HepG2 (cell line): Measurements from ENCODE around the gene PTPRF. TPM values are rescaled to one million over a fixed set of nuclear protein-coding genes. Genes with fewer than 3 reads are reported as not detected.

Experiments used
- ATAC-seq: fragments of 200-7000 bp; cut with Tn5 transposase; 3 replicates; pipeline ENCODE4 v1.9.1; 2020; ENCODE audit warnings: mild to moderate bottlenecking, moderate library complexity
- BruUV-seq: library from RNA; stranded (reverse); fragments of 400-500 nt; replicated peaks from 2 replicates; lab custom pipeline; 2021; lab: Mats Ljungman, UMichigan
- CTCF ChIA-PET: fragments of 300-600 bp; formaldehyde crosslinking; extraction: SDS; loops from one replicate; lab custom pipeline; 2021; ENCODE audit warnings: low total read pairs, inconsistent platforms, low intra/inter-chr PET ratio; lab: Yijun Ruan, JAX
- POLR2A ChIA-PET: fragments of 350-600 bp; sonication (Branson Sonifier 250); formaldehyde crosslinking; loops from one replicate; lab custom pipeline; 2020; ENCODE audit warnings: antibody characterized with exemption, inconsistent platforms; lab: Yijun Ruan, JAX
- DNase-seq: peaks from one replicate; pipeline ENCODE4 v3.0.0-alpha.2; 2015; ENCODE audit warnings: low spot score
- FAIRE-seq: peaks from 3 replicates; lab custom pipeline; 2011; peaks lifted over from hg19 to GRCh38; lab: Jason Lieb, UNC
- H2AFZ ChIP-seq: one replicate; pipeline ENCODE4 v1.6.1; 2011; ENCODE audit warnings: low read length, inconsistent platforms
- H3K27ac ChIP-seq: fragments of 300-600 bp; 3 replicates; pipeline ENCODE4 v1.8.0; 2011; ENCODE audit warnings: mixed run types, mild to moderate bottlenecking, mixed read lengths, low read length, inconsistent platforms; ENCODE audit not compliant: insufficient read depth; ENCODE audit errors: extremely low read length
- H3K27me3 ChIP-seq, 2 experiments: fragments of 200-600 bp in 1 of 2; 2 replicates in 1 of 2; 3 replicates in 1 of 2; pipeline versions ENCODE4 v1.6.0 to v1.8.0; 2011; ENCODE audit warnings: low read length in 2 of 2, mild to moderate bottlenecking in 2 of 2, moderate library complexity in 2 of 2, inconsistent platforms in 1 of 2; ENCODE audit not compliant: insufficient read depth in 2 of 2, control insufficient read depth in 1 of 2
- H3K36me3 ChIP-seq, 2 experiments: fragments of 200-600 bp in 1 of 2; replicated peaks in 1 of 2; 2 replicates in 1 of 2; 3 replicates in 1 of 2; pipeline versions ENCODE4 v1.5.1 to v1.8.0; 2011; ENCODE audit warnings: low read length in 2 of 2, inconsistent platforms in 1 of 2; ENCODE audit not compliant: insufficient read depth in 2 of 2, control insufficient read depth in 1 of 2
- H3K4me1 ChIP-seq: 2 replicates; pipeline ENCODE4 v1.5.1; 2012; ENCODE audit warnings: low read length, inconsistent platforms; ENCODE audit not compliant: insufficient read depth
- H3K4me2 ChIP-seq: 2 replicates; pipeline ENCODE4 v1.6.0; 2011; ENCODE audit warnings: low read depth, low read length, inconsistent platforms
- H3K4me3 ChIP-seq, 3 experiments: fragments of 200-600 bp in 1 of 3; sonication (generic), shearing (Covaris generic) in 1 of 3; replicated peaks in 1 of 3; 2 replicates each; pipeline ENCODE4 v1.5.1; 2011 to 2016; ENCODE audit warnings: low read length in 3 of 3, inconsistent platforms in 2 of 3, low read depth in 2 of 3, mild to moderate bottlenecking in 2 of 3, control low read depth in 1 of 3, mixed read lengths in 1 of 3; ENCODE audit not compliant: insufficient read depth in 1 of 3
- H3K79me2 ChIP-seq: one replicate; pipeline ENCODE4 v1.6.1; 2011; ENCODE audit warnings: low read length, inconsistent platforms; ENCODE audit not compliant: insufficient read depth
- H3K9ac ChIP-seq: 2 replicates; pipeline ENCODE4 v1.6.0; 2011; ENCODE audit warnings: mild to moderate bottlenecking, low read depth, low read length, inconsistent platforms; ENCODE audit not compliant: insufficient read depth
- H3K9me3 ChIP-seq: 2 replicates; pipeline ENCODE4 v1.5.1; 2012; ENCODE audit warnings: mild to moderate bottlenecking, low read length
- H4K20me1 ChIP-seq: 2 replicates; pipeline ENCODE4 v1.6.0; 2011; ENCODE audit warnings: inconsistent platforms, mild to moderate bottlenecking, low read length, moderate library complexity; ENCODE audit not compliant: insufficient read depth
- BCL3 ChIP-seq: sonication (generic); formaldehyde crosslinking; IDR thresholded peaks from 2 replicates; pipeline ENCODE4 v1.5.1; 2020; ENCODE audit warnings: mild to moderate bottlenecking, missing genetic modification reagents, moderate library complexity
- CREB1 ChIP-seq, 2 experiments: fragments of 450-650 bp in 1 of 2; IDR thresholded peaks; 2 replicates each; pipeline ENCODE4 v1.6.1; 2016 to 2017; ENCODE audit warnings: control low read depth in 1 of 2, mild to moderate bottlenecking in 1 of 2, missing compliant biosample characterization in 1 of 2, missing genetic modification characterization in 1 of 2
- CREM ChIP-seq, 2 experiments: sonication (generic) in 1 of 2; formaldehyde crosslinking in 1 of 2; IDR thresholded peaks; 2 replicates each; pipeline versions ENCODE4 v1.4.0 to v1.6.1; 2016 to 2020; ENCODE audit warnings: antibody characterized with exemption in 1 of 2, mild to moderate bottlenecking in 1 of 2, missing genetic modification reagents in 1 of 2
- HNRNPH1 ChIP-seq: fragments of 200-400 bp; formaldehyde crosslinking; optimal IDR thresholded peaks from 2 replicates; pipeline ENCODE3; 2017; ENCODE audit warnings: mild to moderate bottlenecking, low read depth, low read length
- KDM2A ChIP-seq: sonication (generic); formaldehyde crosslinking; IDR thresholded peaks from 2 replicates; pipeline ENCODE4 v1.4.0; 2020; ENCODE audit warnings: low read depth, missing genetic modification reagents, borderline replicate concordance
- KLF13 ChIP-seq: sonication (generic); formaldehyde crosslinking; IDR thresholded peaks from 2 replicates; pipeline ENCODE4 v1.4.0; 2020; ENCODE audit warnings: mild to moderate bottlenecking, missing genetic modification reagents
- RARG ChIP-seq: sonication (generic); formaldehyde crosslinking; IDR thresholded peaks from 2 replicates; pipeline ENCODE4 v1.4.0; 2020; ENCODE audit warnings: low read depth, mild to moderate bottlenecking, missing genetic modification reagents
- RELA ChIP-seq: sonication (generic); formaldehyde crosslinking; IDR thresholded peaks from 2 replicates; pipeline ENCODE4 v1.4.0; 2020; ENCODE audit warnings: missing genetic modification reagents
- SMYD3 ChIP-seq: sonication (generic); formaldehyde crosslinking; IDR thresholded peaks from 2 replicates; pipeline ENCODE4 v1.8.1; 2023; ENCODE audit warnings: mild to moderate bottlenecking, missing genetic modification reagents
- TRIM22 ChIP-seq: fragments of 450-650 bp; IDR thresholded peaks from 2 replicates; pipeline ENCODE4 v1.6.1; 2017
- ZKSCAN1 ChIP-seq: fragments of 150-350 bp; IDR thresholded peaks from 2 replicates; pipeline ENCODE4 v1.6.1; 2014; ENCODE audit warnings: low read length
- ZNF12 ChIP-seq: sonication (generic); formaldehyde crosslinking; IDR thresholded peaks from 2 replicates; pipeline ENCODE4 v1.5.0; 2020; ENCODE audit warnings: missing genetic modification reagents
- ZNF674 ChIP-seq: sonication (generic); formaldehyde crosslinking; IDR thresholded peaks from 2 replicates; pipeline ENCODE4 v1.5.0; 2020; ENCODE audit warnings: low read depth, mild to moderate bottlenecking, missing genetic modification reagents
- WGBS: methylation state at CpG from one replicate; pipeline ENCODE4 v1.1.6; 2017; ENCODE audit warnings: low lambda C conversion rate; 5-methylcytosine and 5-hydroxymethylcytosine counted together
- in situ Hi-C: cut with HindIII; loops from 2 replicates; pipeline ENCODE4 v1.10.0; 2017; ENCODE audit warnings: low pct_unique_long_range_greater_than_20kb; ENCODE audit not compliant: extremely low pct_ligation_motif_present
- intact Hi-C: fragments of 100-400 bp; cut with micrococcal nuclease; formaldehyde crosslinking; loops from one replicate; pipeline ENCODE4 v1.10.0; 2022; ENCODE audit not compliant: unreplicated experiment
- polyA plus RNA-seq, 8 experiments: library from polyadenylated mRNA; depleted of rRNA in 3 of 8; stranded (reverse) in 7 of 8; unstranded in 1 of 8; fragments of >200 nt; fragmentation: Illumina TruSeq in 4 of 8; extraction: Trizol in 4 of 8; gene quantifications; 2 replicates each; pipeline versions ENCODE4 v1.2.1 to v1.2.3, GENCODE V29; 2011 to 2016; ENCODE audit warnings: low read depth in 4 of 8, missing spikeins in 1 of 8, mixed read lengths in 1 of 8; ENCODE audit not compliant: insufficient read depth in 1 of 8
- total RNA-seq, 5 experiments: library from RNA; depleted of rRNA; stranded (reverse); fragments of >200 nt; fragmentation: Illumina TruSeq; extraction: Trizol; gene quantifications; 2 replicates each; pipeline ENCODE4 v1.2.3, GENCODE V29; 2016; ENCODE audit warnings: low read depth in 1 of 5
- TF ChIP-seq, protein P1 (sequence below): sonication (generic); formaldehyde crosslinking; IDR thresholded peaks from 2 replicates; pipeline ENCODE4 v1.8.1; 2023; ENCODE audit warnings: mild to moderate bottlenecking, moderate library complexity, missing genetic modification reagents

The PTPRF gene
- total and polyA plus RNA-seq, 2 of the 13 experiments (the other 11 are each of a cell fraction or from before 2014, with no cell fraction given), result 55.9 to 167 TPM

GRCh38 chr1:43520100-43520778 is 10.4 kb upstream of the PTPRF start:
- ChIA-PET CTCF (no interaction called here), POLR2A (no interaction called here)
- FAIRE-seq (no peak), ATAC-seq (no peak), DNase-seq (no peak)
- Histone ChIP-seq H3K27ac (no peak overlapping the region), H3K4me2 (no peak overlapping the region), H3K9me3 (no peaks in the 10 kb centered on the region), H3K27me3 (peaks cover 0 to 8% of the 10 kb centered on the region in 2 experiments; a peak in 2 of 5 replicates), H3K9ac (no peak overlapping the region), H3K4me1 (peaks cover 22% of the 10 kb centered on the region), H2AFZ (no peak overlapping the region), H3K79me2 (no peaks in the 10 kb centered on the region), H3K4me3 (no peak overlapping the region), H4K20me1 (no peaks in the 10 kb centered on the region), H3K36me3 (no peaks in the 10 kb centered on the region)
- WGBS, result 25% methylated on average over 3 of the region's 3 CpGs
- no TSS peak for BruUV-seq
- TF ChIP-seq, protein P1, sequence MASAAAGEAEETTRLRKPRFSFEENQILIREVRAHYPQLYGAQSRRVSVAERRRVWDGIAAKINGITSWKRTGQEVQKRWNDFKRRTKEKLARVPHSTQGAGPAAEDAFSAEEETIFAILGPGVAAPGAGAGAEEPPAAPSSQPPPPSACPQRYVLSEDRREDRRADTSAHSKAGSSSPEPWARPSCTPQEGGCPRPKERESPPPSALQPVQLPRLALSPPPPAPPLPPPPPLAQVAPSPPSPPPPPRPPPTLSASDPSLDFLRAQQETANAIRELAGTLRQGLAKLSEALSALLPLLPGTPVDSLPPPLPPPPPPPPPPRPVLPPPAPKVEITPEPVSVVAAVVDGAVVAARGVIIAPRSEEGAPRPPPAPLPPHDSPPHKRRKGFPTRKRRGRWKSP, result no peak
- TF ChIP-seq ZKSCAN1 (peak; percentile 53; the same call in 1 of the 2 replicates), BCL3 (CRISPR knock-in tag) (no peak), KDM2A (CRISPR knock-in tag) (no peak)
- intact Hi-C loops (no loop called here), in situ Hi-C loops (no loop called here)

DNA sequence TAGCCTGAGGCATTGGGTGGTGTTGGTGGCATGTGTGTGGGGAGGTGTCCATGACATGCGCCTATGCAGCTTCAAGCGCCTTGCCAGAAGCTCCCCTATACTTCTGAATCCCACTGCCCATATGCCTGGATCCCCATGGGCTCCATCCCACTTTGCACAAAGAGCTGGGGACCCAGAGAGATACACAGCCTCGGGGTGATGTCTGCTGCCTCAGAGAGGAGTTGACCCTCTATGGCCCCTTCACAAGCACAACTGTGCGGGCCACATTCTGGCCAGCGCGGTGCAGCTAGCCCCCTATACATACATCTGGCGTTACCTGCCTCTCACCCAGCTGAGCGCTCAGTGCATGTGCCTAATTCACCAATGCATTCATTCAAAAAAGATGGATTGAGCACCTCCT is 9.6 kb upstream of the PTPRF start:
- H3K4me1 ChIP-seq, result peaks cover 22% of the 10 kb centered on the region
- POLR2A ChIA-PET, result no interaction called here
- TF ChIP-seq RARG (CRISPR knock-in tag) (no peak), RELA (CRISPR knock-in tag) (no peak), ZNF674 (no peak), ZNF12 (CRISPR knock-in tag) (no peak), SMYD3 (CRISPR knock-in tag) (no peak), TRIM22 (no peak), CREM (IDR thresholded peaks at IDR 0.05) (no peak), CREM (CRISPR knock-in tag; IDR thresholded peaks at IDR 0.05) (no peak), HNRNPH1 (no peak), CREB1 (IDR thresholded peaks at IDR 0.05) (no peak), CREB1 (CRISPR knock-in tag; IDR thresholded peaks at IDR 0.05) (no peak), KLF13 (CRISPR knock-in tag) (no peak)

More for the DNA sequence above, 9.6 kb upstream of the PTPRF start:
- no peak overlapping the region for H2AFZ ChIP-seq
- BruUV-seq, result no TSS peak
- H3K9me3 ChIP-seq, result no peaks in the 10 kb centered on the region
- intact Hi-C loops, result no loop called here
- H3K4me2 ChIP-seq, result no peak overlapping the region
- DNase-seq (no peak), FAIRE-seq (no peak), ATAC-seq (no peak)
- H3K79me2 ChIP-seq, result no peaks in the 10 kb centered on the region
- H3K9ac ChIP-seq, result no peak overlapping the region
- H3K36me3 ChIP-seq, result no peaks in the 10 kb centered on the region
- H3K27ac ChIP-seq, result no peak overlapping the region
- in situ Hi-C loops, result no loop called here
- H3K4me3 ChIP-seq, result no peak overlapping the region
- H4K20me1 ChIP-seq, result no peaks in the 10 kb centered on the region
- CTCF ChIA-PET, result no interaction called here
- peaks cover 0 to 8% of the 10 kb centered on the region in 2 experiments; a peak in 2 of 5 replicates for H3K27me3 ChIP-seq
- WGBS, result 90% methylated on average over 4 of the region's 8 CpGs
